GM23248 (cell line): Measurements from ENCODE around the gene GALM.

ENCODE experiments used
- EZH2 ChIP-seq: fragments of 200-600 bp; sonication (generic); IDR thresholded peaks from 2 replicates; pipeline ENCODE4 v1.6.1; 2018; ENCODE audit warnings: antibody characterized with exemption, mild to moderate bottlenecking; ENCODE audit not compliant: insufficient read depth, poor library complexity, severe bottlenecking
- EZH2phosphoT487 ChIP-seq: fragments of 200-600 bp; sonication (generic); IDR thresholded peaks from 2 replicates; pipeline ENCODE4 v1.6.1; 2018; ENCODE audit warnings: antibody characterized with exemption, moderate library complexity, mild to moderate bottlenecking, low read depth; ENCODE audit not compliant: insufficient read depth

DNA sequence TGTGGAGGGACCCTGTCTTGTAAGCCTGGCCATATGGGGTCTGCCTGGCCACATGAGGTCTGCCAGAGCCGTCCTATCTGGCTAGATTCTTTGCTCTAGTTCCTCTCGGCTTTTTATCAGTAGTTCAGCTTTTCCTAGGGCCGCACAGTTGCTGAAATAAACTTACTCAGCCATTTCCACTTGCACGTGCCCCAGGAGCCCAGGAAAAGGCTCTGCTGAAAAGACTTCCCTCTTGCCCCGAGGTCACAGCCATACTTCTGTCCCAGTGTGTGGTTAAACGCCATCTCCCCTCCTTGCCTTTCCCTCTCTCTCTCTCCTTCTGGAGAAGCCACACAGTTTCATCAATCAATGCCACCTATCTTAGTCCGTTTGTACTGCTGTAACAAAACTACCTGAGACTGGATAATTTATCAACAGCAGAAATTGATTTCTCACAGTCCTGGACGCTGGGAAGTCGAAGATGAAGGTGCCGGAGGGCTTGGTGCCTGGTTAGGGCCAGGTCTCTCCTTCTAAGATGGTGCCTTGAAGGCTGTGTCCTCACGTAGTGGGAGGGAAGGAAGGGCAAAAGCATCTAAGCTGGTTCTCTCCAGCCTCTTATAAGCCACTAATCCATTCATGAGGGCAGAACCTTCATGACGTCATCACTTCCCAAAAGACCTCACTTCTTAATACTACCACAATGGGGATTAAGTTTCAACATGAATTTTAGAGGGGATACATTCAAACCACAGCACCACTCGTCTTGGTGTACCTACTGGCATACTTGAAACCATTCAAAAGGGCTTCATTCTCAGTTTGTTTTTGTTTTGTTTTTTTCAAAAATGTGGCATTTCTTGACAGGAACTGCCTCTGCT lies 11.2 kb upstream of the GALM start:
- TF ChIP-seq EZH2 = no peak
- no peak for TF ChIP-seq EZH2phosphoT487
